ENCODE measurements around the gene COL5A2.

Gene COL5A2

DNA sequence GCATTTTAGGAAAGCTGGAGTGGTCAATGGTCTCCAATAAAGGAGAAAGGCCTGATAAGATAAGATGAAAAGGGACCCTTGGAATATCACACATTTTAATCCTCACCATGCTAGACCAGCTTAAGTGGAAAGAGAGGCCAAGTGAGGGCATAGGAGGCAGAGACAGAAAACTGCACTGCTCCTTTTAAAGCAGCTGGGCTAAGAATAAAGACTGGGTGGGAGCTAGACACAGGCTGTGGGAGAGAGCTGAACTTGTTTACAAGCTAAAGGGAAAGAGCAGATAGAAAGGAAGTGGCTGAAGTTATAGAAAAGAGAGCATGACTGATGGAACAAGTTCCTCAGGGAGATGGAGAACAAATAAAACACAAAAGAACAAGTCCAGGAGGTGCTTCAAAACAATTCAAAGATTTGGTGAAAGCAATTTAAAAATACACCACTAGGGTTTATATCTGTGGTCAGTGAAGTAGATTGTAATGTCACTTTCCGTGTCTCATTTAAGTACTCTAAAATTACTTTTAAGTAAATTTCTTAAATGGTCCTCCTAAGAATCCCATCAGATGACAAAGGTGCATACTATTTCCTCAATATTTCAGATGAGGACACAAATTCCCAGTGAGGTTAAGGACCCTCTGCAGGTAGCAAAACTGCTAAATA lies 7.5 kb downstream of the COL5A2 start:
- TF ChIP-seq, protein P1, sequence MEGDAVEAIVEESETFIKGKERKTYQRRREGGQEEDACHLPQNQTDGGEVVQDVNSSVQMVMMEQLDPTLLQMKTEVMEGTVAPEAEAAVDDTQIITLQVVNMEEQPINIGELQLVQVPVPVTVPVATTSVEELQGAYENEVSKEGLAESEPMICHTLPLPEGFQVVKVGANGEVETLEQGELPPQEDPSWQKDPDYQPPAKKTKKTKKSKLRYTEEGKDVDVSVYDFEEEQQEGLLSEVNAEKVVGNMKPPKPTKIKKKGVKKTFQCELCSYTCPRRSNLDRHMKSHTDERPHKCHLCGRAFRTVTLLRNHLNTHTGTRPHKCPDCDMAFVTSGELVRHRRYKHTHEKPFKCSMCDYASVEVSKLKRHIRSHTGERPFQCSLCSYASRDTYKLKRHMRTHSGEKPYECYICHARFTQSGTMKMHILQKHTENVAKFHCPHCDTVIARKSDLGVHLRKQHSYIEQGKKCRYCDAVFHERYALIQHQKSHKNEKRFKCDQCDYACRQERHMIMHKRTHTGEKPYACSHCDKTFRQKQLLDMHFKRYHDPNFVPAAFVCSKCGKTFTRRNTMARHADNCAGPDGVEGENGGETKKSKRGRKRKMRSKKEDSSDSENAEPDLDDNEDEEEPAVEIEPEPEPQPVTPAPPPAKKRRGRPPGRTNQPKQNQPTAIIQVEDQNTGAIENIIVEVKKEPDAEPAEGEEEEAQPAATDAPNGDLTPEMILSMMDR (IDR thresholded peaks at IDR 0.05; ENCODE audit: insufficient read depth, low read depth, low read length, missing control alignments), result no peak
- H3K4me3 ChIP-seq (ENCODE audit: low read length), result no peak overlapping the region

DNA sequence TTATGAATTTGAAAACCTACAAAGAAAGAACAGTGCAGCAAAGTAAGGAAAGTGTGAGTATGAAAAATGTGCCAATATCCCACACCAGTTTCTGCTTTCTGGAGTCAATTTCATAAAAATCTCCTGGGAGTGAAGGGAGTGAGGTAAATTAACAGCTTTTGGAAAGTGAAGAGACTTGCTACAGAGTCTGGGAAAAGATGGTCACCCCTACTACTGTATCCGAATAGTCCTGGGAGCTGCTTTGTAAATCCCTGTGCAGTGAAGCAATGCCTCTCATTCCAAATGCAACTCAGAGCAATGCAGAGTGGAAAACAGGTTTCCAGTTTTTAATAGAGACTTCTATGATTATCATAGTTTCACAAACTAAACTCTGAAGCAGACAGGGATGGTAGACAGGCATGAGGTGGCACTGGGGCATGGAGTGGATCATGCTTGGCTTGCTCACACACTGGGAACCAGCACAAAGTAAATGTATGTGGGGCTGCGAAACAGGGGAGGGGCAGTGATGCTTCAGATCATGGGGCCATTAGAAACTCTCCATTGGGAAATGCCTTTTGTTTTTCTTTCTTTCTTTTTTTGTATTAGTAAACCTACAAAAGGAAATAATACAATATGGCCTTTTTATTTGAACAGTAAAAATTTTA lies 10.6 kb downstream of the COL5A2 start:
- no peak for DNase-seq (ENCODE audit: low read depth)
- TF ChIP-seq, protein P1 (IDR thresholded peaks at IDR 0.05; ENCODE audit: insufficient read depth, low read depth, low read length, missing control alignments), result no peak
- H3K4me3 ChIP-seq (ENCODE audit: low read length), result no peak overlapping the region

More for the DNA sequence above, 7.5 kb downstream of the COL5A2 start:
- no peak for DNase-seq (ENCODE audit: low read depth)

DNA sequence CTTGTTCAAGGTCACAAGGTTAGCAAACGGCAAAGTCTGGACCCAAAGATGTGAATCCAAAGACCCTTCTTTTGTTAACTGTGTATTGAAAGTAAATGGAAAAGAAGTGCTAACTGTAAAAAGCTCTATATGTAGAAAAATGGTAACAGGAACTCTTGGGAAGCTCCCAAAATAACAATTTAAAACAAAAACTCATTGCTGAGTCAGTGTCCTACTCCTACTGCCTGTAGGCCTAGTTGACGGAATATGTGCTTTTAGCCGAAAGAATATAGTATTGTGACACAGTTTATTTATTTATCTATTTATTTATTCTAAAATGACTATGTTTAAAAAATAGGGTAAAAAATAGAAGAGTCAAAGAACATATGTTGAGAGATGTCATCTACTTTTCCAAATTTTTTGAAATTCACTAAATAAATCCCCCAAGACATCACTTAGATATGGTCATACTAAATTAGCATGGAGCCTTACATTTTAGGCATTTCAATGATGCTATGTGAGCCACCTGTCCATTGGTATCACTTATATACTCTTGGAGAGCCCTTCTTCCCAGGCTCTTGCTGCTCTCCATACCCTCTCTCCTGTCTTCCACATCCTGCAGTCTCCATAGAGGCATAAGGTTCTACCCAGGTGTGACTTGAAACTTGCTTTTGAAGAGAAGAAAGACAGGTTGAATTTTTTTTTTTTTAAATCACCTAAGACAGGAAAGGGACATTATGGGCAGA lies 13.7 kb downstream of the COL5A2 start:
- H3K4me3 ChIP-seq (ENCODE audit: low read length), result no peak overlapping the region
- DNase-seq (ENCODE audit: low read depth), result no peak

DNA sequence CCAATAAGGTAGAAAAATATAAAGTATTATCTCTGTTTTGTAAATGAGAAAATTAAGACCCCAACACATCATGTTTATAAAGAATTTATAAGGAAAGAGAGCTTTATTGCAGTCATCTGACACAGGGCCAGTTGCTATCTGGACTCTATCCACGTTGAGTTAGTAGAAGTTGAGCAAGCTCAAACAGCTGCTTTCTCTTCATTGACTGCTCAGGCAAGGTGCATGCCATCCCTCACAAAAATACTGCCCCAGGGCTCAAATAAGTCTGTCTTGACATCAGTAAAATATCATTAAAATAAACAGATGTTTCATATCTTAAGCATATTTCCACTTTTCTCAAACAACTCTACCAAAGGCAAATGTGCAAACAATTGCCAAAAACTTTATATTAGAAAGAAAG lies 14.8 kb downstream of the COL5A2 start:
- DNase-seq (ENCODE audit: low read depth), result peak; percentile 55
- TF ChIP-seq, protein P1 (IDR thresholded peaks at IDR 0.05; ENCODE audit: insufficient read depth, low read depth, low read length, missing control alignments), result no peak
- H3K4me3 ChIP-seq (ENCODE audit: low read length), result no peak overlapping the region

More for the DNA sequence above, 13.7 kb downstream of the COL5A2 start:
- TF ChIP-seq, protein P1 (IDR thresholded peaks at IDR 0.05; ENCODE audit: insufficient read depth, low read depth, low read length, missing control alignments), result no peak

DNA sequence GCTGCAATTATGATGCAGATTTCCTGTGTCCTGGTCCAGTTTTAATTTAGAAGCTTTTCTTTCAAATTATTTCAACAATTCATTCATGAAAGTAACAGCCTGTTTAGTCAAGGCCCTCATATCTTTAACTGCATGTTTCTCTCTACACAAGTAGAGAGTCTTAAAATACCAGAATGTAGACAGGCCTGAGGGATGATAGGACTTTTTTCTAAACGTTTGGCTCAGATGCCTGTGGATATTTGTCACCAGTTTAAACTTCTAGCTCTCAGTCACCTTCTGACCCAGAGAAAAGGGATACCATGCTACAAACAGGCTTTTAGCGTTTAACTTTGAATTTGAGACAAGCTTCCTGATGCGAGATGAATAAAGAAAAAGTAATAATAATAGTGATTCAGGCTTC lies 15.7 kb downstream of the COL5A2 start:
- H3K4me3 ChIP-seq (ENCODE audit: low read length), result no peak overlapping the region
- no peak for DNase-seq (ENCODE audit: low read depth)
- TF ChIP-seq, protein P1 (IDR thresholded peaks at IDR 0.05; ENCODE audit: insufficient read depth, low read depth, low read length, missing control alignments), result no peak

DNA sequence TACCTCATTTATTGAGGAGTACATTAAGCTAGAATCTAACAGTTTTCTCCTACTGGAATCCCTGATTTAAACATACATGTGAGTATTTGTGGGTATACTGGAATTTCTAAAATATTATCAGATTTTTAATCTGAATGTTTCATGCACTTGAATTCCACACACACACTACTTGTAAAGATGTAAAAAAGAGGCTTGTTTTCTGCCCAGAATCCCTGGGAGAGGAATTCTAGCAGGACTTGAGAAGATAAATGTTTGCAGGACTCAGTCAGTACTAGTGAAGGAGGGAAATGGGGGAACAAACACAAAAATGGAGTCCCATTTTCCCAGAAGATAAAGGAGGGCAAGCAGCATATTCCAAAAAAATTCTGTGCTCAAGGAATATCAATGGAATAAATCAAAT lies 17.0 kb downstream of the COL5A2 start:
- no peak for DNase-seq (ENCODE audit: low read depth)
- TF ChIP-seq, protein P1 (IDR thresholded peaks at IDR 0.05; ENCODE audit: insufficient read depth, low read depth, low read length, missing control alignments), result no peak
- H3K4me3 ChIP-seq (ENCODE audit: low read length), result no peak overlapping the region

Data from epithelial cell of esophagus (primary cell).